ENCODE measurements around the gene SPEM1.
"Not testable (repeated sequence)": the region's sequence is repeated elsewhere in the genome, so short reads cannot be mapped to it uniquely, and the experiment has no call there.

SPEM1 gene

DNA sequence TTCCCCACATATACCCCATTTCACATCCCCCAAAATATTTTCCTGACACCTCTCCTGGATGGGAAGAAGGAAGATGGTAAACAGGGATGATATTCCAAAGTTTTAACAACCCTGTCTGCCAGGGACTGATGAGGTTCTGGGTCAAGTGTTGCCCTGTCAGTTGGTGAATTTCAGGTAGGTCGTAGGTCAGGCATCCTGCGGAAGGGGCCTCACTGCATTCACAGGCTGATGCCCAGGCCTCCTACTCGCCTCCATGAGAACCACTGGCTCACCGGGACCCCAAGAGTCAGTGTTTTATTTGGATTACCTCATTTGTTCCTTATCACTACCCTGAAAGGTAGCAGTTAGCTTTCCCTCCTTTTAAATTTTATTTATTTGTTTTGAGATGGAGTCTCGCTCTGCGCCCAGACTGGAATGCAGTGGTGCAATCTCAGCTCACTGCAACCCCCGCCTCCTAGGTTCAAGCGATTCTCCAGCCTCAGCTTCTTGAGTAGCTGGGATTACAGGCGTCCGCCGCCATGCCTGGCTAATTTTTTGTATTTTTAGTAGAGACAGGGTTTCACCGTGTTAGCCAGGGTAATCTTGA, 48.8 kb downstream of the SPEM1 start:
- peaks cover 4% of the 10 kb centered on the region for H3K79me1 ChIP-seq (ENCODE audit: low read depth, low read length)

GRCh38 chr17:7469843-7470242, 49.7 kb downstream of the SPEM1 start:
- not testable (repeated sequence) for H2BK120ac ChIP-seq (ENCODE audit: low read depth, low read length); H3K4me1 ChIP-seq (ENCODE audit: control insufficient read depth in 2 of 2, insufficient read depth in 1 of 2, low read depth in 1 of 2, low read length in 2 of 2); H3K27me3 ChIP-seq (ENCODE audit: control insufficient read depth in 3 of 3, insufficient read depth in 3 of 3, low read depth in 1 of 3, low read length in 3 of 3); H3K9me3 ChIP-seq (replicated peaks in 1 of 2; ENCODE audit: control insufficient read depth in 2 of 2, insufficient read depth in 1 of 2, low read depth in 1 of 2, low read length in 2 of 2); H3K4me3 ChIP-seq (ENCODE audit: low read length in 2 of 2); H3K9ac ChIP-seq (ENCODE audit: low read depth, low read length, poor library complexity); H2BK5ac ChIP-seq (ENCODE audit: low read length); H2BK12ac ChIP-seq (ENCODE audit: low read length); H3K18ac ChIP-seq (ENCODE audit: low read length); H3K4me2 ChIP-seq (ENCODE audit: insufficient read depth, low read length, poor library complexity, severe bottlenecking); H3K79me1 ChIP-seq (ENCODE audit: low read depth, low read length); H2AFZ ChIP-seq (ENCODE audit: low read length); H4K8ac ChIP-seq (ENCODE audit: low read depth, low read length); H3K4ac ChIP-seq (ENCODE audit: low read length); H3K23ac ChIP-seq (ENCODE audit: low read depth, low read length, poor library complexity); H3K27ac ChIP-seq (replicated peaks; ENCODE audit: low read length); H4K91ac ChIP-seq (ENCODE audit: low read depth, low read length, poor library complexity); DNase-seq (ENCODE audit: low spot score); H2BK15ac ChIP-seq (ENCODE audit: low read length); H3K14ac ChIP-seq (ENCODE audit: low read length); H2AK5ac ChIP-seq (ENCODE audit: low read depth, low read length)
- peaks cover 2 to 13% of the 10 kb centered on the region in 2 donors for H3K36me3 ChIP-seq (replicated peaks in 1 of 2; ENCODE audit: control insufficient read depth in 2 of 2, insufficient read depth in 2 of 2, low read length in 2 of 2)
- no CpG with 5 or more reads among the region's 12 CpGs for WGBS, 2 donors (ENCODE audit: extremely low coverage in 2 of 2, insufficient read length in 2 of 2, insufficient replicate concordance in 1 of 2)

More for the DNA sequence above, 48.8 kb downstream of the SPEM1 start:
- H3K36me3 ChIP-seq (replicated peaks in 1 of 2; ENCODE audit: control insufficient read depth in 2 of 2, insufficient read depth in 2 of 2, low read length in 2 of 2) = peaks cover 3 to 15% of the 10 kb centered on the region in 2 donors
- no peaks in the 10 kb centered on the region for H3K27me3 ChIP-seq (ENCODE audit: control insufficient read depth in 3 of 3, insufficient read depth in 3 of 3, low read depth in 1 of 3, low read length in 3 of 3)
- no peak overlapping the region for H2BK15ac ChIP-seq (ENCODE audit: low read length)
- H2BK120ac ChIP-seq (ENCODE audit: low read depth, low read length) = no peak overlapping the region
- no peak for DNase-seq (ENCODE audit: low spot score)
- no peak overlapping the region for H3K14ac ChIP-seq (ENCODE audit: low read length)
- H2BK12ac ChIP-seq (ENCODE audit: low read length) = no peak overlapping the region
- no peak overlapping the region for H4K8ac ChIP-seq (ENCODE audit: low read depth, low read length)
- no peak overlapping the region for H4K91ac ChIP-seq (ENCODE audit: low read depth, low read length, poor library complexity)
- no CpG with 5 or more reads among the region's 12 CpGs for WGBS, 2 donors (ENCODE audit: extremely low coverage in 2 of 2, insufficient read length in 2 of 2, insufficient replicate concordance in 1 of 2)
- H2BK5ac ChIP-seq (ENCODE audit: low read length) = no peak overlapping the region
- no peak overlapping the region for H3K4me3 ChIP-seq (ENCODE audit: low read length in 2 of 2)
- H3K23ac ChIP-seq (ENCODE audit: low read depth, low read length, poor library complexity) = no peak overlapping the region
- peaks cover 4 to 7% of the 10 kb centered on the region in 2 donors for H3K4me1 ChIP-seq (ENCODE audit: control insufficient read depth in 2 of 2, insufficient read depth in 1 of 2, low read depth in 1 of 2, low read length in 2 of 2)
- no peak overlapping the region for H3K27ac ChIP-seq (replicated peaks; ENCODE audit: low read length)
- H2AFZ ChIP-seq (ENCODE audit: low read length) = no peak overlapping the region
- no peak overlapping the region for H3K18ac ChIP-seq (ENCODE audit: low read length)
- H2AK5ac ChIP-seq (ENCODE audit: low read depth, low read length) = no peak overlapping the region
- no peaks in the 10 kb centered on the region for H3K9me3 ChIP-seq (replicated peaks in 1 of 2; ENCODE audit: control insufficient read depth in 2 of 2, insufficient read depth in 1 of 2, low read depth in 1 of 2, low read length in 2 of 2)
- H3K4ac ChIP-seq (ENCODE audit: low read length) = no peak overlapping the region
- H3K9ac ChIP-seq (ENCODE audit: low read depth, low read length, poor library complexity) = no peak overlapping the region
- H3K4me2 ChIP-seq (ENCODE audit: insufficient read depth, low read length, poor library complexity, severe bottlenecking) = no peak overlapping the region

DNA sequence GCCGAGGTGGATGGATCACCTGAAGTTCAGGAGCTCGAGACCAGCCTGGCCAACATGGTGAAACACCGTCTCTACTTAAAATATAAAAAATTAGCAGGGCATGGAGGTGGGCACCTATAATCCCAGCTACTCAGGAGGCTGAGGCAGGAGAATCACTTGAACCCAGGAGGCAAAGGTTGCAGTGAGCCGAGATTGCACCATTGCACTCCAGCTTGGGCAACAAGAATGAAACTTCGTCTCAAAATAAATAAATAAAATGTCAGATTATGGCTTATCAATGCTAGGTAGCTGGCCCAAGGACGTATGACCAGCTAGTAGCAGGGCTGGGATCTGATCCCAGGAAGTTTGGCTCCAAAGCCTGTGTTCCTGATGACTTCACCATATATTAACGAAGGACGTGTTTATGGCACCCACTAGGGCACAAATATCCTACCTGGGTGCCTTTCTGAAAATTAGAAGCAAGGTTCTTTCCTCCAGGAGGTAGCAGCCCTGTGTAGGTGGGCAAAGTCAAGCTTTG, 50.4 kb downstream of the SPEM1 start:
- H3K79me1 ChIP-seq (ENCODE audit: low read depth, low read length); H3K14ac ChIP-seq (ENCODE audit: low read length); H3K4me3 ChIP-seq (ENCODE audit: low read length in 2 of 2); H3K23ac ChIP-seq (ENCODE audit: low read depth, low read length, poor library complexity); H2BK120ac ChIP-seq (ENCODE audit: low read depth, low read length); H2BK5ac ChIP-seq (ENCODE audit: low read length); H4K91ac ChIP-seq (ENCODE audit: low read depth, low read length, poor library complexity); H2AFZ ChIP-seq (ENCODE audit: low read length); H3K4ac ChIP-seq (ENCODE audit: low read length); H3K27ac ChIP-seq (replicated peaks; ENCODE audit: low read length); H3K27me3 ChIP-seq (ENCODE audit: control insufficient read depth in 3 of 3, insufficient read depth in 3 of 3, low read depth in 1 of 3, low read length in 3 of 3); H3K9me3 ChIP-seq (replicated peaks in 1 of 2; ENCODE audit: control insufficient read depth in 2 of 2, insufficient read depth in 1 of 2, low read depth in 1 of 2, low read length in 2 of 2); H3K9ac ChIP-seq (ENCODE audit: low read depth, low read length, poor library complexity); H2AK5ac ChIP-seq (ENCODE audit: low read depth, low read length); H4K8ac ChIP-seq (ENCODE audit: low read depth, low read length); H3K18ac ChIP-seq (ENCODE audit: low read length); H3K4me1 ChIP-seq (ENCODE audit: control insufficient read depth in 2 of 2, insufficient read depth in 1 of 2, low read depth in 1 of 2, low read length in 2 of 2); H3K4me2 ChIP-seq (ENCODE audit: insufficient read depth, low read length, poor library complexity, severe bottlenecking); H2BK12ac ChIP-seq (ENCODE audit: low read length); DNase-seq (ENCODE audit: low spot score); H2BK15ac ChIP-seq (ENCODE audit: low read length): not testable (repeated sequence)
- WGBS, 2 donors (ENCODE audit: extremely low coverage in 2 of 2, insufficient read length in 2 of 2, insufficient replicate concordance in 1 of 2) = no CpG with 5 or more reads among the region's 8 CpGs
- peaks cover 2 to 11% of the 10 kb centered on the region in 2 donors for H3K36me3 ChIP-seq (replicated peaks in 1 of 2; ENCODE audit: control insufficient read depth in 2 of 2, insufficient read depth in 2 of 2, low read length in 2 of 2)

Data from neuronal stem cell (in vitro differentiated cells).